Suppressor macrophage treated with lipopolysaccharide for 1 hour (primary cell): ENCODE results near the gene PNPLA2.

Experiments
- DNase-seq, 3 donors: peaks; one replicate each; pipeline ENCODE4 v3.0.0-alpha.2; 2020 to 2022

PNPLA2 gene

DNA sequence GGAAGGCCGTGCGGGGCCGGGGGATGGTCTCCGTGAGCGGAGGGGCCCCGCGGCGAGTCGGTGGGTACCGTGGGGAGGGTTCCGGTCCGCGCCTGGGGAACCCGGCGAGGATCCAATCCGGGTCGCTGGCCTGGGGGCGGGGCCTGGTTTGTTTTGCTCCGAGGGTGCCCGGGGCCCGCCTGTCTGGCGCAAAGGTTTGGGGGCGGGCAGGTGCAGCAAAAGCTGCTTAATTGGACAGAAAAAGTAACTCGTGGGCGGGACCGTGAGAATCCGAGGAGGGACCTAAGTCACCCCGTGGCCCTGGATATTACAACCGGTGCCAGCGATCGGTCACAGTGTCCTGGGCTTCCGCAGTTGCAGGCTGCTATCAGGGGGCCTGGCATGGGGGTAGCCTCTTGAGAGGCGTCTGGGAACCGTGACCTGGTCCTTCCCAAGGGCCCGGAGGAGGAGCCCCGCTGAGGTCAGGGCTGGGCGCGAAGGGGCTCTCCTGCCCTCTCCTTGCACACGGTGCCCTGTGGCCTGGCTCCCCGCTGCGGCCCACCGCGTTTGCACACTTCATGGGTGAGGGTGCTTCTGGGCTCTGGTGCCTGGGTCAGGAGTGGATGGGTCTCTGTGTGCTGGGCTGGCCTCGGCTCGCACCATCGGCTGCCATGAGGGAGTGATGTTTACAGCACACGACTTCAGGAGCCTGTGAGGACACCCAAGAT is 1.4 kb downstream of the PNPLA2 start:
- peak; percentile 64 to 84 (median 68) for DNase-seq

DNA sequence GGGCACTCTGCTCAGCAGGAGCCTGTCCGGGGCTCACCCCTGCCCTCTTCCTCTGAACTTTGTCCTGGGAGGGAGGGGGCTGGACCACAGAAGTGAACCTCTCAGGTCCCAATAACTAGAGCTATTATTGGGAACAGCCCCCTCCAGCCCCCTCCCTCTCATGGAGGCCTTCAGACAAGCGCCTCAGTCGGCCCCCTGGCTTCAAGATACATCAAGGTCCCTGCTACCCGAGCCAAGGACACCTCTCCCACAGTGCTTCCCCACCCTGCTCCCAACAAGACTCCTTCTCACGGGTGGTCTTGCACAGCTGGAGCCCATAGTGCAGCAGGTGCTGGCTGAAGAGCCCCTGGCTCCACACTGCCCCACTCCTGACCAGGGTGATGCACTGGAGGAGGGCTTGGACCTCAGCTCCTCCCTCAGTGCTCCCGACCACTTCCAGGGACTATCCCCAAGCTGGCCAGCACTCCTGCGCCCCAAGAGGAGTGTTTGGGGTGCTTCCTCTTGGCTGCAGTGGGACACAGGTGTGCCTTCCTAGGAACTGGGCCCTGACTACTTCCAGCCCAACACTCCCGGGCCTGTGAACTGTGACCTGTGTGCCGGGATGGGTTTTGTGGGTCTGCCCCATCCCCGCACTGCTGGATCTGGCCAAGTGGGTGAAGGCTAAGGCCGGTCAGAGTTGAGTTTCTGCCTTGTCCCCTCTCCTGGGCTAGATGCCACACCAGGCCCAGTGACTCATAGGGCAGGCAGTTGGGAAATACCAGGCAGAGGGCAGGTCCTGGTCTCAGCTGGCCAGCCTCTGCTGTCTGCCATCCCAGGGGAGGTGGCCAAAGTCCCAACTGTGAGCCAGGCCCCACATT is 2.2 kb downstream of the PNPLA2 start:
- peak; percentile 89 to 91 (median 89) for DNase-seq

DNA sequence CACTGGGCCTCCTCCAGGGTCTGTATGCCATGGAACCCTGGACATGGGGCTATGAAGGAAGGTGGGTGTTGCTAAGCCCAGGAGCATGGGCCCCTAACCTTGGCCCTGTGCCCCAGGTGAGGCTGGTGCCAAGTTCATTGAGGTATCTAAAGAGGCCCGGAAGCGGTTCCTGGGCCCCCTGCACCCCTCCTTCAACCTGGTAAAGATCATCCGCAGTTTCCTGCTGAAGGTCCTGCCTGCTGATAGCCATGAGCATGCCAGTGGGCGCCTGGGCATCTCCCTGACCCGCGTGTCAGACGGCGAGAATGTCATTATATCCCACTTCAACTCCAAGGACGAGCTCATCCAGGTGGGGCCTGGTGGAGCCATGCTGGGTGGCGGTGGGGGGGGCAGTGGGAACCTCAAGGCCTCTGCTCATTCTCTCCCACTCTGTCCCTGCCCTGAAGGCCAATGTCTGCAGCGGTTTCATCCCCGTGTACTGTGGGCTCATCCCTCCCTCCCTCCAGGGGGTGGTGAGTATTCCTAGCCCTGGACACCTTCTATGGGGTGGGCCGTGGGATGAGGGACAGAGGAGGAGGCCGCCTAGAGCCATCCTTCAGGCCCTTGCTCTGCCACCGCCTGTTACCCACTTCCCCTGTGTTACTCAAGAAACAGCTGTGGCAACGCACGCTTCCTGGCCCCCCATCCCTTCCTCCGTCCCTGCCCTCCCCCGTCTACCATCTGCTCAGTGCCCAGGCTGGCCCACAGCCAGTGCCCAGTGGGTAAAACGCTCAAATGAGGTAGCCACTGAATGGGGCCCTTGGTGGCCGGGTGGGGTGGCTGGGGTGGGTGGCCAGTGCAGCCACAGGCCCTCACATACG is 3.0 kb downstream of the PNPLA2 start:
- peak in 2 of 3 donors; percentile 43 to 62 for DNase-seq

DNA sequence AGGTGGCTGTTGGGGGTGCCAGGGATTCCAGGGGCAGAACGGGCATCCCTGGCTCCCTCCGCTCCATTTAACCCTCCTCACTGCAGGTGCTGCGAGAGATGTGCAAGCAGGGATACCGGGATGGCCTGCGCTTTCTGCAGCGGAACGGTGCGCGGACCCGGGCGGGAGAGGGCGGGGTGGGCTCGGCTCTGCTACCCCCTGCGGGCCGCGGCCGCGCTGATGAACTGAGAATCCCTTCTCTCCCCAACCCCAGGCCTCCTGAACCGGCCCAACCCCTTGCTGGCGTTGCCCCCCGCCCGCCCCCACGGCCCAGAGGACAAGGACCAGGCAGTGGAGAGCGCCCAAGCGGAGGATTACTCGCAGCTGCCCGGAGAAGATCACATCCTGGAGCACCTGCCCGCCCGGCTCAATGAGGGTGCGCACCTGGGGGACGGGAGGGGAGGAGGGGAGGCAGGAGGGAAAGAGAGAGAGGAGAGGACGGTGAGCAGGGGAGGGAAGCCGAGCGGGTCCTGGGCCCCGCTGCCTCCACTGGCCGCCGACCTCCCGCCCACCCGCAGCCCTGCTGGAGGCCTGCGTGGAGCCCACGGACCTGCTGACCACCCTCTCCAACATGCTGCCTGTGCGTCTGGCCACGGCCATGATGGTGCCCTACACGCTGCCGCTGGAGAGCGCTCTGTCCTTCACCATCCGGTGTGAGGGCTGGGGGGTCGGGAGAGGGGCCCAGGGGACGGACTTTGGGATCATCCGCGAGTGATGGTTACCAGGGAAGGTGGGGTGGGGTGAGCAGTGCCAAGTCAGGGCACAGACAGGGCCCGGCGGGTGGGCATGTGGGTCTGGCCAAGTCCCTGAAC is 5.0 kb downstream of the PNPLA2 start:
- DNase-seq = no peak

DNA sequence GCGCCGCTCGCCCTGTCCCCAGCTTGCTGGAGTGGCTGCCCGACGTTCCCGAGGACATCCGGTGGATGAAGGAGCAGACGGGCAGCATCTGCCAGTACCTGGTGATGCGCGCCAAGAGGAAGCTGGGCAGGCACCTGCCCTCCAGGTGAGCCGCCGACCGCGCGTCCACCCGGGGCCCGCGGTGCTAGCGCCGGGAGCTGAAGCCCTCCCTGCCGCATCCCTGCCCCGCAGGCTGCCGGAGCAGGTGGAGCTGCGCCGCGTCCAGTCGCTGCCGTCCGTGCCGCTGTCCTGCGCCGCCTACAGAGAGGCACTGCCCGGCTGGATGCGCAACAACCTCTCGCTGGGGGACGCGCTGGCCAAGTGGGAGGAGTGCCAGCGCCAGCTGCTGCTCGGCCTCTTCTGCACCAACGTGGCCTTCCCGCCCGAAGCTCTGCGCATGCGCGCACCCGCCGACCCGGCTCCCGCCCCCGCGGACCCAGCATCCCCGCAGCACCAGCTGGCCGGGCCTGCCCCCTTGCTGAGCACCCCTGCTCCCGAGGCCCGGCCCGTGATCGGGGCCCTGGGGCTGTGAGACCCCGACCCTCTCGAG is 5.7 kb downstream of the PNPLA2 start:
- no peak for DNase-seq

DNA sequence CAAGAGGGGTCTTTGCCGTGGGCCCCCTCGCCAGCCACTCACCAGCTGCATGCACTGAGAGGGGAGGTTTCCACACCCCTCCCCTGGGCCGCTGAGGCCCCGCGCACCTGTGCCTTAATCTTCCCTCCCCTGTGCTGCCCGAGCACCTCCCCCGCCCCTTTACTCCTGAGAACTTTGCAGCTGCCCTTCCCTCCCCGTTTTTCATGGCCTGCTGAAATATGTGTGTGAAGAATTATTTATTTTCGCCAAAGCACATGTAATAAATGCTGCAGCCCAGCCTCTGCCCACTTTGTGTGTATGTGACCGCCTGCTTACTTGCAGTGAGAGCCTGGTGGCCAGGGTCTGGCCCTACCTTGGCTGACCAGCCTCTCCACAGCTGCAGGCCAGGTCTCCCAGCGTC is 6.2 kb downstream of the PNPLA2 start:
- DNase-seq = no peak

DNA sequence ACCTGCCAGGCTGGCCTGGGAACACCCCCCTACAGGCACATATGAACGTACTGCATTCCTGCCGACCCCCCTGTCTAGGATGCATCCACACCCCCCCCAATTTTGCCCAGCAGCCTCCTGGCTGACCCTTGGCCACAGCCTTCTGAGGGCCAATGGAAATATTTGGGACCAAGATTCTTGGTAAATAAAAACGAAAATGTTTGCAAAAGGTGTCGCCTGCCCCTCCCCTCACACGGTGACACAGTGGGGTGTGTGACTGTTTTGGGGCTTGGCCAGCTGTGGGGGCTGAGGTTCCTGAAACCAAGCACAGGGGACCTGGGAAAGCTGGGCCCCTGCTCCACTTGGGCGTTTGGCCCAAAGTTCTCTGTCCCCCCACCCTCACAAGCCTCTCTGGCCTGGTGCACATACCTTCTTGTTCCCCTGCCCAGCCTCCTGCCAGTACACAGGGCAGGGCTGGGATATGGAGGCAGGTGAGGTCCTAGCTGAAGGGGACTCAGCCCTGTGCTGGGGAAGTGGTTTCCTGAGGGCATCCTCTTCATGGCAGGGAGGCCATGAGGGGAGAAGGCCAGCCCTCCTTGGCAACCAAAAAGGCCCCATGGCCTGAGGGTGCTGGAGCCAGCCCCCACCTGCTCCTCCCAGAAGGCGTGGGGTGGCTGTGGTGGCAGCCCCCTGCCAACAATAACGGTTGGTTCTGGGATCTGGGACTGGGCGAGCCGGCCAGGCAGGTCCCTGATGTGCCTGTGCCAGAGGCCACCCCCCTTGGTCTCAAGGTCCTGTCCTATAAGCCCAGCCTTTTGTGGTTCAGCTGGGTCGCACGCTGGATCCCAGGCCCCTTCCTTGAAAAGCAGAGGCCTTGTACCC is 6.9 kb downstream of the PNPLA2 start:
- no peak for DNase-seq

DNA sequence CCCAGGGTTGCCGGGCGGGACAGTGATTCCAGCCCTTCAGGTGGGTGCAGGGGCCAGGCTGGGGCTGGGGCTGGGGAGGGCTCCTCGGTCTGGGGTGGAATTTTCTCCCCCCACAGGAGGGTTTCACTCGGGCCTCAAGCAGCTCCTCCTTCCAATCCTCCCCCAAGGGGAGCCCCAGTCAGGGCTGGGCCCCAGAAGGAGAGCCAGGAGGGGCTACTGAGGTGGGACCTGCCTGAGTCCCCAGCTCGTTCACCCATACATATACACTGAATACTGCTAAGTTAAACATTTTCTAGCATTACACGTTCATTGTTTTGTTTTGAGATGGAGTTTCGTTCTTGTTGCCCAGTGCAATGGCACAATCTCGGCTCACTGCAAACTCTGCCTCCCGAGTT is 7.5 kb downstream of the PNPLA2 start:
- DNase-seq = no peak

DNA sequence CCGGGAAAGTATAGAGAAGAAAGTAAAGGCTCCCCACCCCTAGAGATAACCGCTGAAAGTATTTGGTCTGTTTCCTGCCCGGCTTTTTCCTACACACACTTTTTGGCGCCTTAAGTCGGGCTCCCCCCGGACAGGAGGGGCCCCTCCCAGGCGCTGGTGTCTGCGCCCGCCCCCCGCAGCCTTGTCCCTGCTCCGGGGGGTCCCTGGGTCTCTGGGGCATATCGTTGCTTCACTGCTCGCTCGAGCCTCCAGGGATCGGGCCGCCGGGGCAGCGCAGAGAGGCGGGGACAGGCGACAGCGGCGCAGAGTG is 8.1 kb downstream of the PNPLA2 start:
- DNase-seq = peak in 1 of 3 donors; percentile 30

DNA sequence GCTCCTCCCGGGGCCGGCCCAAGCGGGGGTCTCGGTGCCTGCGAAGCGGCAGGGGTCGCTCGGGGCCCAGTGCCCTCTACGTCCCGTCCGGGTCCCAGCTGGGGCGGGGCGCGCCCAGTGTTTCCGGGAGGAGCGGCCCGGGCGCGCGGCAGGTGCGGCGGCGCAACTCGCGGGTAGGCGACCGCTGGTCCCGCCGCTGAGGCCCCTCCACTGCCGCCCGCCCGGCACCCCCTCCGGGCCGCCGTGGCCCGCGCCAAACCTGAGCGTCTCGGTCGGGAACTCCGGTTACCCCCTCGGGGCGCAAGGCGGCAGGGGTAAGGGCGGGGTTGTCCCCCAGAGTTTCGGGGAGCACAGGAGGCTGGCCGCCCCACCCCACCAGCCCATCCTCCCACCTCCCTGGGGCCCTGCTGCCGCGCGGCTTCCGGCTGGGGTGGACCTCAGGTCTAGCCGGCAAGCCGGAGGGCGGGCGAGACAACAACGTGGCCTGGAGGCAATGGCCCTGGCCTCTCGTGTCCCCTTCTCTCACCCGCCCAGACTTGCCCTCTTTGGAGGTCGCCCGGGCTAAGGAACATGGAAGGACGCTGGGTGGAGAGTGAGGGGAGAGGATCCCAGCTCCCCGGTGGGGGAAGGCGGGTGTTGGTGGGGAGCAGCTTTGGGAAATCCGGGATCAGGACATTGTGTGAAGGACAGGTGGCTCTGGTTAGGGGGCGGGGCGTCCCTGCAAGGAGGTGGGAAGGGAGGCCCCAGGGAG is 8.6 kb downstream of the PNPLA2 start:
- DNase-seq = peak in 1 of 3 donors; percentile 34

DNA sequence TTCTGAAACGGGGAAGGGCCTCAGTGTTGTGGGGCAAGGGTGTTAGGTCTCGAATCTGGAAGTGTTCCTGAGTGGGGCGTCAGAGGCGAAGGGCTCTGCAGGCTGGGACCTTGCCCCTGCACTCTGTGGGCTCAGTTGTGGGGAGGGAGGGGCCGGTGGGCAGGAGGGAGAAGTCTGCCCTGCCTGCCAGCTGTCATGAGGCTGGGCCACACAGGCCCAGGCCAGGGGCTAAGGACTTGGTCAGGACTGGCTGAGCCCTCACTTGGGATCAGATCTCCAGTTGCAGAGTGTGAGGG is 9.1 kb downstream of the PNPLA2 start, which contains the start of gene CRACR2B:
Gene CRACR2B (plus strand): TSS at position 23 of the 296 bp plus-strand sequence. CDS start 689 bp downstream, outside the sequence.
- DNase-seq = peak in 1 of 3 donors; percentile 31

DNA sequence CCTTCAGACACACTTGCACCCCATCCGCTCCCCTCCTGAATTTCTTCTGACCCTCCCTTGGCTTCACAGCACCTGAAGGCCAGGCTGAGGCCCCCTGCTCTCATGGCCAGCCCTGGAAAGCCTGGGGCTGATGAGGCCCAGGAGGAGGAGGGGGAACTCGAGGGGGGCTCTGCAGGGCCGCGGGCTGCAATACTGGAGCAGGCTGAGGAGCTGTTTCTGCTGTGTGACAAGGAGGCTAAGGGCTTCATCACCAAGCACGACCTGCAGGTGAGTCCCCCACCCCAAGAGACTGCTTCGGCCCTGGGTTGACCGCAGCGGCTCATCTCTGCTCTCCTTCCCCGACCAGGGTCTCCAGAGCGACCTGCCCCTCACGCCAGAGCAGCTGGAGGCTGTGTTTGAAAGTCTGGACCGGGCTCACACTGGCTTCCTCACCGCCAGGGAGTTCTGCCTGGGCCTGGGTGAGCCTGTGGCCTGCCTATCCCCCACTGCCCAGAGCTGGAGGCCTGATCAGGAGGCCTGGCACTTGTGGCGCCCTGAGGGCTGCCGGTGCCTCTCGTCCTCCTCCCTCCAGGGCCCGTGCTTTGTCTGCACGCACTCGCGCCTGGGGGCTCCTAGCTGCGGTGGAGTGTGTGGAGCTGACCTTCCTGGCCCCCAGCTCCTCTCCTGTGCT is 9.9 kb downstream of the PNPLA2 start:
- no peak for DNase-seq

DNA sequence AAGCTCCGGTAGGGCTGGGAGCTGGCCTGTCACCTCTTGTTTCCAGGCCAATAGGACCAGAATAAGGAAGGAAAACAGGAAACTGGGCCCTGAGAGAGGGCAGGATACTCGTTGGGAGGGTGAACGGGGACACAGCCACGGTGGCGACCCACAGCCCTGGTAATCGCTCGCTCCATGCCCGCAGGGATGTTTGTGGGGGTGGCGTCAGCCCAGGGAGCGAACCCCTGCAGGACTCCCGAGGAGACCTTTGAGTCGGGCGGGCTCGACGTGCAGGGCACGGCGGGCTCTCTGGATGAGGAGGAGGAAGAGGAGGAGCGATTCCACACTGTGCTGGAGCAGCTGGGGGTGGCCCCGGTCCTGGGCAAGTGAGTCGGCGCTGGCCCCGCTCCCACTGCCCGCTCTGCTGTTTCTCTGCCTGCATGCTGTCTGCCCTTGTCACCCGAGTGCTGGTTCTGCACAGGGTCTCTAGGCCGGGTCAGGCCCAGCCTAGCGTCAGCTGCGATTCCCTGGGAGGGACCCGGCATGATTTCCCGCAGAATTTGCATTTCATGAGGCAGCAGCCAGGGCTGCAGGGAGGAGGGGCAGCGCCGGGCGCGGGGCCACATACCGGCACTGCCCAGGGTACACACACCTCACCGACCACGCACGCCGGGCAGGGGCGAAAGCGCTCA is 10.6 kb downstream of the PNPLA2 start:
- peak in 2 of 3 donors; percentile 35 to 66 for DNase-seq

DNA sequence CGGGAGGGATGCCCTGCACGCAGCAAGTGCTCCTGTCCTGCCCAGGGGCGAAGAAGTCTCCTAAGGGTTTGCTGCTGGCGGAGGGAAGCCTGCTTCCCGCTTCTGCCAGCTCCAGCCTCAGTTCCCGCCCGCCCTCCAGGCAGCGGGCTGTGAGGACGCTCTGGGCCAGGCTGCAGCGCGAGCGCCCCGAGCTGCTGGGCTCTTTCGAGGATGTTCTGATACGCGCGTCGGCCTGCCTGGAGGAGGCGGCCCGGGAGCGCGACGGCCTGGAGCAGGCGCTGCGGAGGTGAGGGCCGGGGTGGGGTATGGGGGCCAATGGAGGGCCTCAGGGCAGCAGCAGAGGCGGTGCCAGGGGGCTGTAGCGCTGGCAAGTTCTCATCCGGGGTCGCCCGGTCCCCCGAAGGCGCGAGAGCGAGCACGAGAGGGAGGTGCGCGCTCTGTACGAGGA is 11.2 kb downstream of the PNPLA2 start:
- peak in 1 of 3 donors; percentile 33 for DNase-seq

DNA sequence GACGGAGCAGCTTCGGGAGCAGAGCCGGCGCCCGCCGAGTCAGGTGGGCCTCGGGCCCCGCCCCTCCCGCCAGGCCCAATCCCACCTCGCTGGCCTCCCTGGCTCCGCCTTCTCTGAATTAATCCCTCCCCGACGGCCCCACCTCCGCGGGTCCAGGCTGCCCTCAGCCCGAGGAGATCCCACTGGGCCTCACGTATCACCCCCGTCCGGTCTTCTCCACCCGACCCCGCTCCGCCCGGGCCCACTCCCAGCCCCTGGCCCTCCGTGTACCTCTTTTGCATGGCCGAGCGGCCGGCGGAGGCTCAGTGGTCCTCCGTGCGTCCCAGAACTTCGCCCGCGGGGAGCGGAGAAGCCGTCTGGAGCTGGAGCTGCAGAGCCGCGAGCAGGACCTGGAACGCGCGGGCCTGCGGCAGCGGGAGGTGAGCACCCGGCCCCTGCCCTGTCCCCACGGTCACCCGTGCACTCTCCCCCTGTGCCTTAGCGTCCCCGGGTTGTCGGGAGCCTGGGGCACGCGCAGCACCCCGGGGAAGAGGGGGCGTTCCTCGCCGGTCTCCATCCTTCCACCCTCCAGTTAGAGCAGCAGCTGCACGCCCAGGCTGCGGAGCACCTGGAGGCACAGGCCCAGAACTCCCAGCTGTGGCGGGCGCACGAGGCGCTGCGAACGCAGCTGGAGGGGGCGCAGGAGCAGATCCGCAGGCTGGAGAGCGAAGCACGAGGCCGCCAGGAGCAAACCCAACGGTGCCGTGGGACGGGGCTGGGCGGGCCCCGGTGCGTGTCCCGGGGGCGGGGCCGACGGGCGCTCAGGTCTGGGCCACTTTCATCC is 11.8 kb downstream of the PNPLA2 start:
- peak; percentile 55 to 80 (median 57) for DNase-seq

DNA sequence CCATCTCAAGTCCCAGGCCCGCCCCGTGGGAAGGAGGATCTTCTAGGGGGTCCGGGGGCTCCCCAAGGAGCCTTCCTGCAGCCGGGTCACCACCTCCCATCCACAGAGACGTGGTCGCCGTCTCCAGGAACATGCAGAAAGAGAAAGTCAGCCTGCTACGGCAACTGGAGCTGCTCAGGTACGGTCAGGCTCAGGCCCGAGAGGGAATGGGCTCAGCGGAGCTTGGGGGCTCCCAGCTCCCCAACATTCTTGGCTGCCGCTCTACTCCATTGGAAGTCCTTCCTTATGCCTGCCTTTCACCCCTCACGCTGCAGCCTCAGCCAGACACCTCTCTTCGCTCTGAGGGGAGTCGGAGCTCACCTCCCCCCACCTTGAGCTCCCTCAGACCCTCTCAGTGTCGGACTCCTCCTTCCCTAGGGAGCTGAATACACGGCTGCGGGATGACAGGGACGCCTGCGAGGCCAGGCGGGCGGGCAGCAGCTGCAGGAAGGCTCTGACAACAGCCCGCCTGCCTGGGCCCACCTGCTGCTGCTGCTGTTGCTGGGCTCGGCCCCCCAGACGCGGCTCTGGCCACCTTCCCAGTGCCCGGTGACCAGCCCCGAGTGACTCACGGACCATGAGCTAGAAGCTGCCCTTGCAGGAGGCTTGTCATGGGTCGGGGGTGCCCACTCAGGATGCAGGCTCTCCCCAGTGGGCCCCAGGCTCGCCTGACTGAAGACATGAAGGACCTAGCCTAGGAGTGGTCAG is 12.6 kb downstream of the PNPLA2 start:
- peak in 1 of 3 donors; percentile 30 for DNase-seq

DNA sequence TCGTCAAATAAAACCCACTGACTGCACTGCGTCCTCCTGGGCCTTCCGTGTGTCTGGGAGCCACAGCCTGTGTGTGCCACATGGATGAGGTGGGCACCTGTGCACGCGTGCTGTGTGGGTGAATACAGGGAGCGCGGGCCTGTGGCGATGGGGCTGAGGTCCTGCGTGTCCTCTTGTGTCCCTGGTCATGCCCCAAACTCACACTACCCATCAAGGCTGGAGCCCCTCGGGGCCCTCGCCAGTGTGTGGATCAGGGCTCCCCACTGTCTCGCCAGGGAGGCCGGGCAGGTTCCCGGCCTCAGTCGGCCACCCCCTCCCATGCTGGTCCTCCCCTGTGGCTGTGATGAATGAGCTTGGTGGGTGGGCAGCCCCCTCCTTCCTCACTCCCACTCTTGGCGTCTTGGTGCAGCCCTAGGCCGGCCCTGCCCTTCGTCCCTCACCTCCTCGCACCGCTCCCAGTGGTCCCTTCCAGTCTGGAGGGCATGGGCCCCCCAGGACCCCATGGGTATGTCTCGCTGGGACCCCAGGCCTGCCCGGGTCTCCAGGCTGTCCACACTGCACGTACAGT is 13.3 kb downstream of the PNPLA2 start:
- no peak for DNase-seq
